ENCODE data around the gene TMEM163. TPM values are rescaled to one million over a fixed set of nuclear protein-coding genes. Genes with fewer than 3 reads are reported as not detected.

Gene TMEM163
- total RNA-seq, 4 donors from 2014 or later: 0.42 to 1.3 (median 1.1) TPM

- H3K9me3 ChIP-seq: no peaks in the 10 kb centered on the region
- H3K27ac ChIP-seq (replicated peaks in 1 of 4): no peak overlapping the region
- H3K27me3 ChIP-seq: no peaks in the 10 kb centered on the region
- no peak overlapping the region for H3K4me3 ChIP-seq
- intact Hi-C loops (cut with DNase I): no loop called here
- TF ChIP-seq EP300 (IDR thresholded peaks at IDR 0.05): no peak
- no peak for TF ChIP-seq POLR2AphosphoS5 (IDR thresholded peaks at IDR 0.05)
- TF ChIP-seq POLR2A (IDR thresholded peaks at IDR 0.05; ENCODE audit: low read depth): no peak
- no peak for TF ChIP-seq CTCF (IDR thresholded peaks at IDR 0.05)
- 95% methylated on average over 2 of the region's 5 CpGs for WGBS
- H3K36me3 ChIP-seq: no peaks in the 10 kb centered on the region
- H3K4me1 ChIP-seq: no peaks in the 10 kb centered on the region
- no peak for DNase-seq (ENCODE audit: extremely low spot score)
These were observed 214.0 kb downstream of the TMEM163 start for GRCh38 chr2:134504586-134505336.

DNA sequence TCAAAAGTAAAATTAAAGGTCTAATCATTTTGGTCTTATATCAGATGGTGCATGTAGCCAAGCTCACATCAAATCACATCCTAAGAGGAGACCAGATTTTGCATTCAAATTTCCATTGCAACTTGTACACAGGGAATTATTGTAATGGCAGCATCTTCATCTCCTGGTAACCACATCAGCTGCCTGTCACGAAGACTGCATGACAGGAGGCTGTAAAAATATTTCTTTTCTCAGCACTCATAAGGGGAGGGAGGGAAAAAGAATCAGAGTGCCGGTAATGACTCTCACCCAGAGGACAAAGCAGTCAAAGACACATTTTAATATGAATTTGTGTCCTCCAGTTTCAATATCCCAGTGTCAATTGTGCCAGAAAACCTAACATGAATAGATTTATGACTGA, 216.7 kb downstream of the TMEM163 start:
- no peak overlapping the region for H3K27ac ChIP-seq (replicated peaks in 1 of 4)
- intact Hi-C loops (cut with DNase I): no loop called here

DNA sequence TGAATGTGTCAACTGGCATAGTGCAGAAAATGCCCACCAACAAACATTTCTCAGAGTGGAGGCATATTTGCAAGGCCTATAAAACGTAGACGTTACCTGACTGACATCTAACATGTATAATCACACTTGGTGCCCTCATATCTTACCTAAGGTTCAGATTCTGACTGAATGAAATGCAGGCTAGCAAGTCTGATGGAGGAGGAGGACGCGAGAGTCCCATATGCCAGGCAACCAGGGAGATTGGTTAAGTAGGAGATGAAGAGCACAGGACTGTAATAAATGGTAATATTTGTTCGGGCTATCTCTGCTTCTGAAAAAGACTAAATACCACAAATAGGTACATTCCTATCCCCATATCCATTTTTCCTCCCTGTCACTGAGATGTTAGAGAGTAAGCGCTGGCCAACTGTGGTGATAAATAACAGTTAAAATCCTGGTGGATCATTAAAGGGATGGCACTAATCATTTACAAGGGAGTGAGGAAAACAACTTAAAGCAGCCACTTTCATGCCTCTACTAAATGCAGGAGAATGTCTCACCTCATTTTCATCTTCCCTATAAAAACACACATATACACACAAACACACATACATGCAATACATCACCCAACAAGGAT, 217.2 kb downstream of the TMEM163 start:
- Histone ChIP-seq H3K36me3 (no peaks in the 10 kb centered on the region), H3K9me3 (no peaks in the 10 kb centered on the region), H3K4me1 (no peaks in the 10 kb centered on the region), H3K27me3 (no peaks in the 10 kb centered on the region), H3K4me3 (no peak overlapping the region), H3K27ac (replicated peaks in 1 of 4) (no peak overlapping the region)
- intact Hi-C loops (cut with DNase I): no loop called here
- TF ChIP-seq POLR2AphosphoS5 (IDR thresholded peaks at IDR 0.05): no peak
- TF ChIP-seq POLR2A (IDR thresholded peaks at IDR 0.05; ENCODE audit: low read depth): no peak
- TF ChIP-seq EP300 (IDR thresholded peaks at IDR 0.05): no peak
- no peak for TF ChIP-seq CTCF (IDR thresholded peaks at IDR 0.05)
- 94% methylated on average over 6 of the region's 6 CpGs for WGBS
- DNase-seq (ENCODE audit: extremely low spot score): no peak

More for the DNA sequence above, 216.7 kb downstream of the TMEM163 start:
- DNase-seq (ENCODE audit: extremely low spot score): no peak
- Histone ChIP-seq H3K9me3 (no peaks in the 10 kb centered on the region), H3K36me3 (no peaks in the 10 kb centered on the region), H3K4me1 (no peaks in the 10 kb centered on the region), H3K4me3 (no peak overlapping the region), H3K27me3 (no peaks in the 10 kb centered on the region)
- TF ChIP-seq POLR2AphosphoS5 (IDR thresholded peaks at IDR 0.05): no peak
- TF ChIP-seq POLR2A (IDR thresholded peaks at IDR 0.05; ENCODE audit: low read depth): no peak
- no peak for TF ChIP-seq CTCF (IDR thresholded peaks at IDR 0.05)
- no peak for TF ChIP-seq EP300 (IDR thresholded peaks at IDR 0.05)
- WGBS: 72% methylated on average over 2 of the region's 2 CpGs

- Histone ChIP-seq H3K27ac (replicated peaks in 1 of 4) (no peak overlapping the region), H3K36me3 (no peaks in the 10 kb centered on the region), H3K4me3 (no peak overlapping the region), H3K27me3 (no peaks in the 10 kb centered on the region), H3K9me3 (no peaks in the 10 kb centered on the region), H3K4me1 (no peaks in the 10 kb centered on the region)
- WGBS: 62% methylated on average over 9 of the region's 9 CpGs
- TF ChIP-seq EP300 (IDR thresholded peaks at IDR 0.05): no peak
- DNase-seq (ENCODE audit: extremely low spot score): no peak
- intact Hi-C loops (cut with DNase I): no loop called here
These were observed 218.4 kb downstream of the TMEM163 start for GRCh38 chr2:134500211-134500935.

DNA sequence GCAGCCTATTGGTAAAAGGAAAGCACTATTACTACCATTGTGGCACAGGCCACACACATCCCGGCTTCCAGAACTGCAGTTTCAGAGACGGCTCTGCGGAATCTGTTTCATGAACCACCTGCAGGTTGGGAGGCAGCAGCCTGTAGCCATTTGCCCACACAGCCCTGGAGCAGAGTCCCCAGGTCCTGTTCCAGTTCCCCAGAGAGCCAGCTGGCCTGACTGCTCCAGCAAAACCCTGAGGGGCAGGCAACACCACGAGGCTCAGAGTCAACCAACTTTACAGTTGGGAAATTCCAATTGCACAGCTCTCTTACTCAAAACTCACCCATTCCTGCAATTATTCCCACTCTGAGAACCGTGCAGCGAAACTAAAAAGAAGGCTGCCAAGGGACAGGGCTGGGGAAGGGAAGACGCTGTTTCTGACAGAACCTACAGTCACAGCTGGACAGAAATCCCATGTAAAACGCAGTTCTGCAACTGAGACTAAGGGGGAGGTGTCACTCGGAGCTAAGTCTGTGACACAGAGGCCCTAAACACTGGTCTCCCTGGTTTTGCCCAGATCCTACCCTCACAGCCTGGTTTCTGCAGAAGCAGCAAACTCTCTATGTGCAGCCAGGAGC, 219.4 kb downstream of the TMEM163 start:
- WGBS: 70% methylated on average over 9 of the region's 9 CpGs
- H3K4me1 ChIP-seq: no peaks in the 10 kb centered on the region
- H3K9me3 ChIP-seq: no peaks in the 10 kb centered on the region
- intact Hi-C loops (cut with DNase I): no loop called here
- DNase-seq (ENCODE audit: extremely low spot score): no peak
- H3K4me3 ChIP-seq: no peak overlapping the region
- TF ChIP-seq EP300 (IDR thresholded peaks at IDR 0.05) (no peak), POLR2AphosphoS5 (IDR thresholded peaks at IDR 0.05) (no peak), CTCF (IDR thresholded peaks at IDR 0.05) (no peak), POLR2A (IDR thresholded peaks at IDR 0.05; ENCODE audit: low read depth) (no peak)
- no peaks in the 10 kb centered on the region for H3K36me3 ChIP-seq
- no peaks in the 10 kb centered on the region for H3K27me3 ChIP-seq
- H3K27ac ChIP-seq (replicated peaks in 1 of 4): no peak overlapping the region

Measured in esophagus muscularis mucosa (tissue), 4 donors.